ENCODE measurements around the gene DCAF8L2. TPM values are rescaled to one million over a fixed set of nuclear protein-coding genes. Genes with fewer than 3 reads are reported as not detected.

Gene DCAF8L2
- polyA plus RNA-seq, 3 donors = not detected

DNA sequence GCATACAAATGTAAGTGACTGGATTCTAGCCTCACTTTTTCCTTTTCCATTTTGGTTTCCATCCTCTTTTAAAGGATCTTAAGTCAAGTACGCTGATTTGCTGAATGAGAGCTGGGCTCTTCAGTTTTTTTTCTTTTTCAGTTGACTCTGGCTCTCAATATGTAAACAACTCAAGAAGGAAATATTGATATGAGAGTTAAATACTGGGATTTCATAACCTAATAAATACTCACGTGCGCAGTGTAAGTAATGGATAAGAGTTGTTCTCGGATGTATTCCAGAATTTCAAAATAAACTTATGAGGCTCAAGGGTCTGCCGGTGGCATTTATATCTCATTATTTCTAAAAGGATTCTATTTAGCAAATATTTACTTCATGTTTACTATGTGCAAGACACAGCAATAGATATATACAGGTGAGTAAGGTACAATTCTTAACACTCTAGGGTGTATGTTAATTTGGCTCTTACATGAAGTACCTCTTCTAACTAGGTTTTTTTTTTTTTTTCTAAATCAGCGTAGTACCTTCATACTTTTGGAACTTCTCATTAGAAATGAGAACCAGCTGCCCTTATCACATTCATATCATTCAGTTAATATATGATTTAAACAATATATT, 206.6 kb downstream of the DCAF8L2 start:
- no peak for DNase-seq (ENCODE audit: extremely low read depth in 1 of 11, low read depth in 9 of 11, low spot score in 4 of 11)

DNA sequence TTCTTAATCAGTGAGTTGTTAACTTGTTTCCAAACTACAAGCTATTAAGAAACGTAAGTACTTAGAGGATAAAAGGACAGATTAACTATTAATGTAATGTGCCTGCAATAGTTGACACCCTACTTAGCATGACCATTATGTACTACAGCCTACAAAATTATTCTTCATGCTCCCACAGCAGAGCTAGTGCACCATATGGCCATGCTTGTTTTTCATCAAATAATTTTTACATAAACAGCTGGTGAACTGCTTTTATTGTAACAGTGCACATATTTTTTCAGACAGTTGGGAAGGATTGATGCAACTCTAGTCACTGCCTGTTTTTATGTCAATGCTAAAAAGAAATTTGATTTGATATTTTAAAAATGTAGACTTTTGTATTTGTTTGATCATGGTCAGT, 207.4 kb downstream of the DCAF8L2 start:
- DNase-seq (ENCODE audit: extremely low read depth in 1 of 11, low read depth in 9 of 11, low spot score in 4 of 11) = no peak

Other genes with a start within 250 kb of the DCAF8L2 start
- gene PPP4R3C, start 127.0 kb upstream of the DCAF8L2 start, polyA plus RNA-seq (ENCODE audit: insufficient read length in 3 of 3) = not detected
- not detected for gene MAGEB10, start 217.6 kb downstream of the DCAF8L2 start, polyA plus RNA-seq (ENCODE audit: insufficient read length in 3 of 3)

Data from renal cortex interstitium (tissue), 11 donors.